Stomach (tissue), 9 donors: ENCODE results near the gene SPTBN5. TPM values are rescaled to one million over a fixed set of nuclear protein-coding genes. Genes with fewer than 3 reads are reported as not detected.

Experiments
- DNase-seq, 2 donors: peaks; one replicate each; pipeline versions ENCODE4 v3.0.0 to v3.0.0-alpha.2; 2013 to 2019
- H3K27ac ChIP-seq, 5 donors: fragments of 200-600 bp in 4 of 5; sonication (generic) in 4 of 5; one replicate each; pipeline ENCODE4 v1.5.1; 2013 to 2019; ENCODE audit warnings: mild to moderate bottlenecking in 1 of 5, moderate library complexity in 1 of 5
- H3K27me3 ChIP-seq, 3 donors: fragments of 200-600 bp; sonication (generic); one replicate each; pipeline ENCODE4 v1.5.1; 2017 to 2019; ENCODE audit warnings: mixed run types in 1 of 3
- H3K36me3 ChIP-seq, 4 donors: fragments of 200-600 bp; sonication (generic); 1 replicate in 3 of 4; 2 replicates in 1 of 4; pipeline ENCODE4 v1.5.1; 2016 to 2019
- H3K4me1 ChIP-seq, 4 donors: fragments of 200-600 bp; sonication (generic); one replicate each; pipeline ENCODE4 v1.5.1; 2016 to 2019
- H3K4me3 ChIP-seq, 4 donors: fragments of 200-600 bp; sonication (generic) in 3 of 4; one replicate each; pipeline ENCODE4 v1.5.1; 2016 to 2019; ENCODE audit warnings: mild to moderate bottlenecking in 1 of 4
- H3K9me3 ChIP-seq, 4 donors: fragments of 200-600 bp; sonication (generic); one replicate each; pipeline ENCODE4 v1.5.1; 2016 to 2019
- EP300 ChIP-seq: sonication (generic); formaldehyde crosslinking; IDR thresholded peaks from one replicate; pipeline ENCODE4 v1.6.1; 2017; ENCODE audit warnings: antibody characterized with exemption
- POLR2A ChIP-seq, 4 donors: fragments of 450-650 bp; IDR thresholded peaks; one replicate each; pipeline ENCODE4 v1.6.1; 2016; ENCODE audit warnings: antibody characterized with exemption in 4 of 4, control low read depth in 2 of 4, mild to moderate bottlenecking in 1 of 4, moderate library complexity in 1 of 4
- POLR2AphosphoS5 ChIP-seq, 3 donors: sonication (generic); formaldehyde crosslinking; IDR thresholded peaks; one replicate each; pipeline ENCODE4 v1.6.1; 2016; ENCODE audit warnings: antibody characterized with exemption in 3 of 3
- whole genome bisulfite sequencing, 5 donors: extraction: QIAGEN DNeasy Blood & Tissue Kit in 3 of 5; methylation state at CpG; one replicate each; pipeline versions ENCODE4 v1.1.5 to v1.1.7; 2013 to 2018; 5-methylcytosine and 5-hydroxymethylcytosine counted together
- intact Hi-C: fragments of 100-400 bp; cut with DNase I; formaldehyde crosslinking; loops from one replicate; pipeline ENCODE4 v1.15.1; 2023; ENCODE audit warnings: low total_unique reads
- polyA plus RNA-seq, 3 donors: library from polyadenylated mRNA; stranded (reverse); fragments of 200-250 nt; gene quantifications; one replicate each; pipeline ENCODE4 v1.2.3, GENCODE V29; 2013
- total RNA-seq, 5 donors: library from RNA; depleted of rRNA; stranded (reverse); fragments of >200 nt; gene quantifications; one replicate each; pipeline versions ENCODE4 v1.1.0 to v1.2.3, GENCODE V29; 2014 to 2016
- TF ChIP-seq, protein P1 (sequence below), 7 experiments: fragments of 450-650 bp in 4 of 7; fragments of 200-600 bp in 3 of 7; sonication (generic) in 3 of 7; IDR thresholded peaks; one replicate each; pipeline ENCODE4 v1.5.1; 2016 to 2019; ENCODE audit warnings: antibody characterized with exemption in 7 of 7, control low read depth in 2 of 7, mild to moderate bottlenecking in 1 of 7
- donor health status: healthy with polysubstance abuse.
- donor health status: Bipolar disorder and iron deficiency.
- donor health status: healthy.

The SPTBN5 gene
- total and polyA plus RNA-seq, 8 donors = 0.29 to 4.9 (median 2.6) TPM; not detected in 1

GRCh38 chr15:41879321-41879845, 14.5 kb downstream of the SPTBN5 start:
- DNase-seq = no peak
- Histone ChIP-seq H3K4me1 (peaks cover 12 to 34% (median 22%) of the 10 kb centered on the region in 4 donors), H3K9me3 (no peaks in the 10 kb centered on the region), H3K4me3 (no peak overlapping the region), H3K27ac (no peak overlapping the region), H3K27me3 (peaks cover 0 to 29% (median 11%) of the 10 kb centered on the region in 3 donors), H3K36me3 (no peaks in the 10 kb centered on the region)
- TF ChIP-seq, protein P1, sequence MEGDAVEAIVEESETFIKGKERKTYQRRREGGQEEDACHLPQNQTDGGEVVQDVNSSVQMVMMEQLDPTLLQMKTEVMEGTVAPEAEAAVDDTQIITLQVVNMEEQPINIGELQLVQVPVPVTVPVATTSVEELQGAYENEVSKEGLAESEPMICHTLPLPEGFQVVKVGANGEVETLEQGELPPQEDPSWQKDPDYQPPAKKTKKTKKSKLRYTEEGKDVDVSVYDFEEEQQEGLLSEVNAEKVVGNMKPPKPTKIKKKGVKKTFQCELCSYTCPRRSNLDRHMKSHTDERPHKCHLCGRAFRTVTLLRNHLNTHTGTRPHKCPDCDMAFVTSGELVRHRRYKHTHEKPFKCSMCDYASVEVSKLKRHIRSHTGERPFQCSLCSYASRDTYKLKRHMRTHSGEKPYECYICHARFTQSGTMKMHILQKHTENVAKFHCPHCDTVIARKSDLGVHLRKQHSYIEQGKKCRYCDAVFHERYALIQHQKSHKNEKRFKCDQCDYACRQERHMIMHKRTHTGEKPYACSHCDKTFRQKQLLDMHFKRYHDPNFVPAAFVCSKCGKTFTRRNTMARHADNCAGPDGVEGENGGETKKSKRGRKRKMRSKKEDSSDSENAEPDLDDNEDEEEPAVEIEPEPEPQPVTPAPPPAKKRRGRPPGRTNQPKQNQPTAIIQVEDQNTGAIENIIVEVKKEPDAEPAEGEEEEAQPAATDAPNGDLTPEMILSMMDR (IDR thresholded peaks at IDR 0.05) = no peak
- TF ChIP-seq POLR2AphosphoS5 (IDR thresholded peaks at IDR 0.05) (no peak), POLR2A (IDR thresholded peaks at IDR 0.05) (no peak), EP300 (no peak)
- intact Hi-C loops = no loop called here
- 87 to 95% (median 95%) methylated on average over 10 of the region's 10 CpGs for WGBS, 5 donors

- DNase-seq = peak in 1 of 2 donors; percentile 54
- intact Hi-C loops = no loop called here
- WGBS, 5 donors = 64 to 89% (median 75%) methylated on average over 5 to 10 of the region's 10 CpGs
These were observed 15.5 kb downstream of the SPTBN5 start for GRCh38 chr15:41878355-41878699.

GRCh38 chr15:41877631-41878354, 16.1 kb downstream of the SPTBN5 start:
- TF ChIP-seq EP300 (no peak), POLR2A (IDR thresholded peaks at IDR 0.05) (no peak), POLR2AphosphoS5 (IDR thresholded peaks at IDR 0.05) (no peak)
- TF ChIP-seq, protein P1 (IDR thresholded peaks at IDR 0.05) = no peak
- Histone ChIP-seq H3K9me3 (no peaks in the 10 kb centered on the region), H3K4me1 (peaks cover 12 to 29% (median 18%) of the 10 kb centered on the region in 4 donors), H3K27ac (no peak overlapping the region), H3K27me3 (peaks cover 0 to 29% (median 11%) of the 10 kb centered on the region in 3 donors), H3K36me3 (no peaks in the 10 kb centered on the region), H3K4me3 (no peak overlapping the region)
- DNase-seq = no peak
- 72 to 84% (median 84%) methylated on average over 10 to 13 of the region's 13 CpGs for WGBS, 5 donors
- intact Hi-C loops = no loop called here

More at GRCh38 chr15:41878355-41878699, 15.5 kb downstream of the SPTBN5 start:
- no peak overlapping the region for H3K27ac ChIP-seq
- TF ChIP-seq EP300 (no peak), POLR2A (IDR thresholded peaks at IDR 0.05) (no peak)
- no peaks in the 10 kb centered on the region for H3K36me3 ChIP-seq
- H3K4me1 ChIP-seq = peaks cover 12 to 34% (median 22%) of the 10 kb centered on the region in 4 donors
- H3K4me3 ChIP-seq = no peak overlapping the region
- peaks cover 0 to 29% (median 11%) of the 10 kb centered on the region in 3 donors for H3K27me3 ChIP-seq
- H3K9me3 ChIP-seq = no peaks in the 10 kb centered on the region

DNA sequence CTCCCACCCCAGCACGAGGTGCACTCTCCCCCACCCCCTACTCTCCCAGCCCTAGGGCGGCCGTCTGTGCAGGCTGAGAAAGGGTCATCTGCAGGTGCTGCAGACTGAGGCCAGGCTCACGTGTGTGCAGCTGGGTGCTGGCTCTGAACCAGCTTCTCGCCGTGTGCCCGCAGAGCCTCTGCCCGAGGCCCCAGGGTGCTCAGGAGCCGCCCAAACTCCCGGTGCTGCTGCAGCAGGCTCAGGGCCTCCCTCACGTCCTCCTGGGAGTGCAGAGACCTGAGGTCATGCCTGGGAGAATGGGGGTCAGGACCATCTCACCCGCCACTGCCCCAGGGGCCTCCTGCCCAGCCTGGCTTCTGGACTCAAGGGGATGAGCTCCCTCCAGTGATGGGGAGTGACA, 17.2 kb downstream of the SPTBN5 start:
- TF ChIP-seq EP300 (no peak), POLR2AphosphoS5 (IDR thresholded peaks at IDR 0.05) (no peak), POLR2A (IDR thresholded peaks at IDR 0.05) (no peak)
- TF ChIP-seq, protein P1 (IDR thresholded peaks at IDR 0.05) = no peak
- Histone ChIP-seq H3K4me3 (no peak overlapping the region), H3K27ac (no peak overlapping the region), H3K36me3 (no peaks in the 10 kb centered on the region), H3K9me3 (no peaks in the 10 kb centered on the region), H3K4me1 (peaks cover 2 to 18% (median 7%) of the 10 kb centered on the region in 4 donors), H3K27me3 (peaks cover 0 to 18% (median 4%) of the 10 kb centered on the region in 3 donors)
- 16 to 45% (median 36%) methylated on average over 8 to 12 of the region's 12 CpGs for WGBS, 5 donors
- DNase-seq = peak in 1 of 2 donors; percentile 52
- intact Hi-C loops = no loop called here
